GM13976 (cell line): ENCODE measurements around the gene RAB5A.

Source experiments
- DNase-seq: peaks from one replicate; pipeline ENCODE4 v3.0.0; 2012; ENCODE audit warnings: low spot score
- CTCF ChIP-seq: IDR thresholded peaks from 2 replicates; pipeline ENCODE4 v1.5.1; 2012; ENCODE audit warnings: borderline replicate concordance, mild to moderate bottlenecking; ENCODE audit not compliant: insufficient read depth; ENCODE audit errors: extremely low read depth, missing control alignments, control extremely low read depth
- in situ Hi-C: fragments of 300-500 bp; cut with MboI; formaldehyde crosslinking; loops from one replicate; pipeline ENCODE4 v1.12.0; 2022; ENCODE audit warnings: low sequenced_read_pairs, mixed read lengths, inconsistent platforms; ENCODE audit not compliant: unreplicated experiment

Gene RAB5A

GRCh38 chr3:19932422-19932821, 14.5 kb upstream of the RAB5A start:
- in situ Hi-C loops, result no loop called here
- TF ChIP-seq CTCF, result no peak
- no peak for DNase-seq

GRCh38 chr3:19934098-19934566, 12.8 kb upstream of the RAB5A start, which contains the start of gene EFHB:
EFHB (minus strand) TSS chr3:19934217; CDS start chr3:19934018, 199 bp downstream.
- no peak for DNase-seq
- TF ChIP-seq CTCF, result no peak
- in situ Hi-C loops, result no loop called here

- no peak for DNase-seq
- no peak for TF ChIP-seq CTCF
- in situ Hi-C loops, result no loop called here
Measured at GRCh38 chr3:19937459-19938294, 9.2 kb upstream of the RAB5A start.

- no peak for TF ChIP-seq CTCF
- in situ Hi-C loops, result no loop called here
- DNase-seq, result no peak
Measured at GRCh38 chr3:19938295-19938627, 8.6 kb upstream of the RAB5A start.

- DNase-seq, result no peak
- in situ Hi-C loops, result no loop called here
- no peak for TF ChIP-seq CTCF
Measured at GRCh38 chr3:19940643-19941042, 6.3 kb upstream of the RAB5A start.

- no peak for TF ChIP-seq CTCF
- in situ Hi-C loops, result no loop called here
- DNase-seq, result no peak
Measured at GRCh38 chr3:19945534-19945933, 1.4 kb upstream of the RAB5A start.
